Left kidney (tissue), 2 donors: ENCODE results near the gene CYP8B1. TPM values are rescaled to one million over a fixed set of nuclear protein-coding genes. Genes with fewer than 3 reads are reported as not detected.
"Not testable (repeated sequence)": the region's sequence is repeated elsewhere in the genome, so short reads cannot be mapped to it uniquely, and the experiment has no call there.

Experiments used
- DNase-seq: peaks from one replicate; pipeline ENCODE4 v3.0.0-alpha.2; 2013
- polyA plus RNA-seq: library from polyadenylated mRNA; unstranded; fragments of 120-200 nt; gene quantifications from one replicate; pipeline ENCODE4 v1.2.1, GENCODE V29; 2013; ENCODE audit not compliant: insufficient read length

Gene CYP8B1
- polyA plus RNA-seq, 1 donor: 1.3 TPM

DNA sequence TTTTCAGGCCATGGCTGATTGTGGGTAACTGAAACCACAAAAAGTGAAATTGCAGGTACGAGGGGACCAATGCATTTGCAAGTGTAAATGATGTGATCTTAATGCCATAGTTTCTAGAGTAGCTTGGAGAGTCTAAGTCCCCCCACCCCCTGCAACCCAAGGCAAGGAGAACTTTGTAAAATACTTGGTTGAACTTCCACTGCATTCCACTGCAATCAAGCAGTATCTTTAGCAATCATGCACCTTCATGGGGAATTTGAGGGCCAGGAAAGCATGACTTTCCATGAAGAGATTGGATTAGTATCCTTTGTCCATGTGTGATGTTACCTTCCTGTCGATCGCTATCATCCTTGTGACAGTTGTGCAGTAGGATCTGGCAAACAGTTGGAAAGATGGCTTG lies 11.4 kb upstream of the CYP8B1 start:
- DNase-seq: no peak

DNA sequence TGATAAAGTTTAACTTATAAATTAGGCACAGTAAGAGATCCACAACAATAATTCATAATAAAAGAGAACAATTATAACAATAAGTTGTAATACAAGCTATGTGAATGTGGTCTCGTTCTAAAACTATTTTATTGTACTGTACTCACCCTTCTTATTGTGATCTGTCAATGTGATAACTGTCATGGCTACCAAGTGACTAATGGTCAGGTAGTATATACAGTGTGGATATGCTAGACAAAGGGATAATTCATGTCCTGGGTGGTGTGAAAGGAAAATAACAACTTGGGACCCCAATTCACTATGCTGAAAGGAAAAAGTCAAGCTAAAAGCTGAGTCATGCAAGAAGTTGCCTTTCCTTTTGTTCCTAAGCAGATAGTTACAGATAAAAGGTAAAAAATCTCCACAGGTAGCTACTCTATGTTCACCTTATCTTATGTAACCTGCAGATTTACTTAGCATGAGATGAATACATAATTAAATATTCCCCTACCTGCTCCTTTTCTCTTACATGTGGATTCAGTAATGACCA lies 10.7 kb upstream of the CYP8B1 start:
- no peak for DNase-seq

DNA sequence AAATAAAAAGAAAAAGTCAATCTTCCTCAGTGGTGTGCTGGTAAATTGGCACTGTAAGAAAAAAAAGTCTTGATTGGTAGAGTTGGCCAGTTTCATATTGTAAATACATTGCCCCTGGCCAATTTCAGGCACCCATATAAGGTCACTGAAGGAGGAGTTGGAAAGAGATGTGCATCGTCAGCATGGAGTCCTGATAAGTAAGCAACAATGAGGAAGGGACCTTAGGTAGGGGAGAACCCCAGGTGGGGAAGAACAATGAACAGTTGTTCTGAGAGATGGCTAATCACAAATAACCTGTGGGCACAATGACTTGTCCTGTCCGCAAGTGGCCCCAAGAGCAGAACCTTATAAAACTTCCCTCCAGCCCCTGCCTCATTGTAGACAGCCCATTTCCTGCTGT lies 8.6 kb upstream of the CYP8B1 start:
- no peak for DNase-seq

DNA sequence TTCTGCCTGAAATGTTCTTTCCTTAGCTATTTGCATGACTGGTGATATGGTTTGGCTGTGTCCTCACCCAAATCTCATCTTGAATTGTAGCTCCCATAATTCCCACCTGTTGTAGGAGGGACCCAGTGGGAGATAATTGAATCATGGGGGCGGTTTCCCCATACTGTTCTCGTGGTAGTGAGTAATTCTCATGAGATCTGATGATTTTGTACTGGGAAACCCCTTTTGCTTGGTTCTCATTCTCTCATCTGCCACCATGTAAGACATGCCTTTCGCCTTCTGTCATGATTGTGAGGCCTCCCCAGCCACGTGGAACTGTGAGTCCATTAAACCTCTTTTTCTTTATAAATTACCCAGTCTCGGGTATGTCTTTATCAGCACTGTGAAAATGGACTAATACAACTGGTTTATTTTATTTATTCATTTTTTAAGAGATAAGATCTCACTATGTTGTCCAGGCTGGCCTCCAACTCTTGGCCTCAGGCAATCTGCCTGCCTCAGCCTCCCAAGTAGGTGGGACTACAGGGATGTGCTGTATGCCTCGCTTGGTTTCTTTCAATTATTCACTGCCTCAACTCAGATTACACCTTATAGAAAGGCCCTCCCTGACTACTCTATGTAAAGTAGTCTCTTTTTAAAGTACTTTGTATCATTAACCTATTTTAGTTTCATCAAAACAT lies 7.7 kb upstream of the CYP8B1 start:
- DNase-seq: not testable (repeated sequence)

DNA sequence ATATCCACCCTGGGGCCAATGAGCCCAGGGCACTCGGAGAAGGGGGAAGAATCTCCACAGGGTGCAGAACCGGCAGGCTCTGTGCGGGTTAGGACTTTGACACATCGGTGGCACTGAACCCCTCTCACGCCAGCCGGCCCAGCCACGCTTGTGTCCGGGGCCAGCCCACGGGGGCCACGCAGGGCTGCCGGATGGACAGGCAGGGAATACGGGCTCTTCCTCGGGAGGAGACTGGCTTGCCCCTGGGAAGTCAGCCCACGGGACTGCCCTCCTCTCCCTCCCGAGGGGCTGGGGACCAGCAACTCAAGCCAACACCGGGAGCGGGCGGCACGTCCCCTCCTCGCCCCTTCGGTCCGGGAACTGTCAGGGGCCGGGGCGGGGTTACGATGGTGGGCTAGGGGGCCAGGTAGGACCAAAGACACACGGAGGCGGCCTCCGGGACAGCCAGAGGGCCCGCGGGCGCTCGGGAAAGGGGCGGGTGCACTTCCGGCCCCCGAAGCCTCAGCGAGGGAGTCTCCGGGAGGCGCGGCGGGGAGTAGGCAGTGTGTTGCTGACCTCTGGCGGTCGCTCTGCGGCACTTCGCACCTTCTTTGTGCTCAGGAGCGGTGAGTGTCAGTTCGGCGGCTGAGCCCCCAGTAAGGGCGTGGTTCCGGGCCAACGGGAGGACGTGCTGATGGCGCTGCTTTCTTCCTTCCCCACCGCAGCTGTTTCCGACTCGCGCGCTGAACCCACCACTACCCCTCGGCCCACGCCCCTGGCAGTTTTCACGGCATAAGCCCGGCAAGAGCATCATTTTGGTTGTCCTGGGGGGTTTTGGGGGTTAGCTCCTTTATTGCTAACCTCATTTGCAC lies 5.1 kb upstream of the CYP8B1 start:
- peak; percentile 82 for DNase-seq

DNA sequence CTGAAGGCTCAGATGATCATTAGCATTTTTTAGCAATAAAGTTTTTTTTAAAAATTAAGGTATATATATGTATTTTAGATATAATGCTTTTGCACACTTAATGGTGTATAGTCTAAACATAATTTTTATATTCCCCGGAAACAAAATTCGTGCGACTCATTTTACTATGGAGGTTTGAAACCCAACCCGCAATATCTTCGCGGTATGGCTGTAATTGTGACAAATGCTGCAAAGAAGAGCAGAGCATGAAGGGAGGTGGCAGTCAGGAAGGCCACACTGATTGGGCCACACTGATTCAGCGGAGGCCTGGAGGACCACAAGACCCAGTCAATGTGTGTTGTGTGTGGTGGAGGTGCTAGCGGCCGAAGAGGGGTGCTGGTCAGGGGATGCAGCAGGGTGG lies 4.5 kb upstream of the CYP8B1 start:
- DNase-seq: no peak

DNA sequence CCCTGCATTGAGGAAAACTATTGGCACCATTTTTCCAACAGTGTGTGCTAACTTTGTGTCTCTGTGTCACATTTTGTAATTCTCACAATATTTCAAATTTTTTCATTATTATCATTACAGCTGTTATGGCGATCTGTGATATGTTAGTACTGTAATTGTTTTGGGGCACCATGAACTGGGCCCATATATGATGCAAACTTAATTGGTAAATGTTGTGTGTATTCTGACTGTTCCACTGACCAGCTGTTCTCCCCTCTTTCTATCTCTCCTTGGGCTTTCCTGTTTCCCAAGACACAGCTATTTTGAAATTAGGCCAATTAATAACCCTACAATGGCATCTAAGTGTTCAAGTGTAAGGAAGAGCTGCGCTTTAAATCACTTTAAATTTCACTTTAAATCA lies 2.2 kb upstream of the CYP8B1 start:
- no peak for DNase-seq

DNA sequence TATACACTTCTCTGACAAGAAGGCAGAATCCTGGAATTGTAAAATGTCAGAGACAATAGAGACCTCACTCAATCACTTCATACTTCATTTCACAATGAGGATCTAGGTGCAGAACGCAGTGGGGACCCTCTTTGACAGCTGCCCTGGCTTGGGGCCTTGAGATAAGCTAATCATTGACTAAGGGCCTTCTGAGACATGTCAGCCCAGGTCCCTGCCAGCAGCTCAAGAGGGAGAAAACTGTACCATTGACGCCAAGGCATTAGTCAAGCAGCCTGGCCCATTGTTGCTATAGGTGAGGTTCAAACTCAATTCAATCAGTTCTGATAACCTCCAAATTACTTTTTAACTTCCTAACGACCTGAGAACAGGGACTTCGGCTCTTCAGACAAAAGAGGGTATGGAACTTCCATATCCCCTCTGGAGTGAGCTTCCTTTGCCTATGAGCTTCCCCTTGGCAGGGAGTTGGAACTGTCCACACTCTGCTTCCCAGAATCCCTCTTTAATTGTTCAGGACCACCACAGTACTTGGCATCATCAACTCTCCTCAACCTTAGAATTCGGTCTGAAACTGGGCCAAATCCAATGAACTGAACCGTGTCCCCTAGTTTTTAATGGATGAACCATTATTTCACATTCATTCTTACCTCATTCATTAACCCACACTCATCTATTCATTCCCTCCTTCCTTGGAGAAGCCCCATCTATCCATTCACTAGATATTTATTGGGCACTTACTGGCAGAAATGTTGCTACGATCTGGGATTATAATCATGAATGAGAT lies 1.5 kb upstream of the CYP8B1 start:
- no peak for DNase-seq

DNA sequence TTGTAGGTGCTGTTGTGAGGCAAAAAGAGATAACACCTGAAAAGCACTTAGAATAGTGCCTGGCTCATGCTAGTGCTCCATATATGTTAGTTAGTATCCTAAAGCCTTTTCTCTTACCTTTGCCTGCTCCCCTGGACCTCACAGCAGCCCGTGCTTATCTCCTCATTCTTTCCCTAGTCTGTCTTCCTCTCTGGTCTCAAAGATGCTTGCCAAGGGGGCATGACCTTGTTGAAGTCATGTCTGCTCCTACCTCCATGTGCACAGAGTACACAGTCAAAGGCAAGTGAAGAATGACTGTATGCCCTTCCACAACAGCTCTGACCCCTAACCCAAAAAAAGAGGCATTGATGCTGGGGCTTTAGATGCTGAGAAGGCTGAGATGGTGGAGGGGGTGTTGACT lies 722 bp upstream of the CYP8B1 start:
- no peak for DNase-seq

DNA sequence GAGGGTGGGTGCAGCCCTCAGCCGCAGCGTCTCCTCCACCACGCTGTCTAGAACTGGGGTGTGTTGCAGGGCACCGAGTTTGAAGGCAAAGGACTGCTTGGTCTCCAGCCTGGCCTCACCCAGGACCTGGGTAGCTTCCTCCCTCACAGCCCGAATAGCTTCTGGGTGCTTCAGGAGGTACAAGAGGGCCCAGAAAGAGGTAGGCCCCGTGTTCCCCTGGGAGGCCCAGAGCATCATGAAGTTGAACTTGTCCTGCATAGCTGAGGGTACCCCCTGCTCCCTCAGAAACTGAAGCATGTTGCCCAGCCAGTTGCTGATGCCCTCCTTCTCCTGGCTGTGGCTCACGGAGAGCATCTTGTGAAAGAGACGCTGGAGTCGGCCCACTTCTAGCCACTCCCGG lies 930 bp downstream of the CYP8B1 start:
- no peak for DNase-seq

DNA sequence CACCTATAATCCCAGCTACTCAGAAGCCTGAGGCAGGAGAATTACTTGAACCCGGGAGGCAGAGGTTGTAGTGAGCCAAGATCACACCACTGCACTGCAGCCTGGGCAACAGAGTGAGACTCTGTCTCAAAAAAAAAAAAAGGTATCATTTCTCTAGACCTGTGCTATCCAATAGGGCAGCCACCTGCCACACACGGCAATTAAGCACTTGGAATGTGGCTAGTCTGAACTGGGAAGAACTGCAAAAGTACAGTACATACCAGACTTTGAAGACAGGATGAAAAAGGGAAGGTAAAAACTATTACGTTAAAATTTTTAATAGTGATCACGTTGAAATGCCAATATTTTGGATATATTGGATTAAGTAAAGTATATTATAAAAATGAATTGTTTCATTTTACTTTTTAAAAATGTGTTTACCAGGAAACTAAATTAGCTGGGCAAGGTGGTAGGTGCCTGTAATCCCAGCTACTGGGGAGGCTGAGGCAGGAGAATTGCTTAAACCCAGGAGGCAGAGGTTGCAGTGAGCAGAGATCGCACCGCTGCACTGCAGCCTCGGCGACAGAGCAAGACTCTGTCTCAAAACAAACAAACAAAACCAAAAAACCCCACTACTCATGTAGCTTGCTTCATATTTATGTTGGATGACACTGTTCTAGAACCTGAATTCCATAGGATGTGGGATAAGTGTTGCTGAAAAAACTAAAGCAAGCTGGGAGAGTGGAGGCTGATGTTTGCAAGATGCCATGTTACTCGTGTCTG lies 2.3 kb downstream of the CYP8B1 start:
- no peak for DNase-seq

DNA sequence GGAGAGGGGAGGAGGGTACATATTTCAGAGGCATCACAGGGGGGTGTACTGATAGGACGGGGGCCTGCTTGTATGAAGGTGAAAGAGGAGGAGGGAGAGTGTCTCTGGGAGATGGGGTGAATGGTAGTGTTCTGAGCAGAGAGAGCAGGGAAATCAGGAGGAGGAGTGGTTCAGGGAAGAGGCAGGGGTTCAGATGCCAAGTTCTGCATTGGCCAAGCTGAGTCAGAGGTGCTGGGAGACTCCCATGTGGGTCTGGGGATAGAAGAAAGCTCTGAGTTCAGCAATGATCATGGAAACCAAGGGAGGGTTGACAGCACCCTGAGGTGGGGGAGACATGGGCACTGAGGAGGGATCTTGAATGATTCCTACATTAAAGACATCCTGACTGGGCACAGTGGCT lies 3.0 kb downstream of the CYP8B1 start:
- no peak for DNase-seq

DNA sequence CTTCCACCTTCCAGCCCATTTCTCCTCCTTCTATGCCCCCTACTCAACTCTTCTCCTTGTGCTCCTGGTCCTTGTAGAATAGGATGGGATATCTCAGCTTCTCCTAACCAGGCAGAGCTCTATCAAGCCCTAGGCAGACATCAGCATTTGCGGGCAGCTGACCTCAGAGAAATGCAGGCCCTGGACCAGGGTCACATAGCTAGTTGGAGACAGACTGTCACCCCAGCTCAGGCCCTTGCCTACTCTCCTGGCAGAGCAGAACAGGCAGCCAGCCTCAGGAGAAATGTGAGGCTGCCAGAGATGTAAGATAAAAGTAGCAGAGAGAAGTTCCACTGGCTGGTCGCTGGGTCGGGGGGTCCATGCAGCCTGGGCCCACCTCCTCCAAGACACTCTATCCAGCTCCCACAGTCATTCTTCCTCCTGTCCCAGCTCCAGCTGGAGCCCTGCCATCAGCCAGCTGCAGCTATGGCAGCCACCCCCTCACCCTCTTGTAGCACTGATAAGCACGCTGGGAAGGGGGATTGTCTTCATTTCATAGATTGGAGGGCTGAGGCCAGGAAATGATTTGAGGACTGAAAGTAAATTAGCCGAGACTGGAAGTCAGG lies 4.0 kb downstream of the CYP8B1 start:
- DNase-seq: no peak

DNA sequence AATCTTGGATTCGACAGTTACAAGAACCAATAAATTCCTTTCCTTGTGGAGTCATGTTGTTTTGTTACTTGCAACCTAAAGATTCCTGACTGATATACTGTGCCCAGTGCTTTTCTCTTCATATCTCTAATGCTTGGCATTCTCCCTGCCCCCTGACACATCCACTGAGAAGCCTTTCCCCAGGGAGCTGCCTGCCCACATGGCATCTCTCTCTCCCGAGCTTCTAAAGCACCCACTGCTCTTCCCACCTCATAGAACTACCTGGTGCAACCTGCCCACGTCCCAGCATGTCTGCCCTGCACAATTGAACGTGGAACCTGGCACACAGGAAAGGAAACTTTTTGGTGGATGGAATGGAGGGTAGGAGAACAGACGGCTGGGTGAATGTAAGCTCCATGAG lies 6.8 kb downstream of the CYP8B1 start:
- DNase-seq: no peak

DNA sequence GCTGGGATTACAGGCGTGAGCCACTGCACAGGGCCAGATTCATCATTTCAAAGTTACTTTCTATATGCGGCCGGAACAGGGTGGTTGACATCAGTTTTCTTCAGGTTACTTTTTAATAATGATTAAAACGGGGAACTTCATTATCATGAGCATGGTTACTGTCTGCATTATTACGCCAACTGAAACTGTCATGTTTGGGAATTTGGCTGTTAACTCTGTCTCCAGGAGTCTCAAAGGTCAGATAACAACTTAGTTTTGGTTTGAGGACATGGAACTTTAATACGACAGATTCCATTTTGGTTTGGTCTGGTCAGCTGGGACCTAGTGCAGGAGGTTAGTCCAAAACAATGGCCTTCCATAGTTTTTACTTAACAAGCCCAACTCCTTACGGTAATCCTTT lies 8.5 kb downstream of the CYP8B1 start:
- DNase-seq: no peak

DNA sequence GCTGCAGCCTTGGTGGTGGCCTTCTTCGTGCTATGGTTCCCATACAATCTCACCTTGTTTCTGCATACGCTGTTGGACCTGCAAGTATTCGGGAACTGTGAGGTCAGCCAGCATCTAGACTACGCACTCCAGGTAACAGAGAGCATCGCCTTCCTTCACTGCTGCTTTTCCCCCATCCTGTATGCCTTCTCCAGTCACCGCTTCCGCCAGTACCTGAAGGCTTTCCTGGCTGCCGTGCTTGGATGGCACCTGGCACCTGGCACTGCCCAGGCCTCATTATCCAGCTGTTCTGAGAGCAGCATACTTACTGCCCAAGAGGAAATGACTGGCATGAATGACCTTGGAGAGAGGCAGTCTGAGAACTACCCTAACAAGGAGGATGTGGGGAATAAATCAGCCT lies 10.4 kb downstream of the CYP8B1 start:
- no peak for DNase-seq

DNA sequence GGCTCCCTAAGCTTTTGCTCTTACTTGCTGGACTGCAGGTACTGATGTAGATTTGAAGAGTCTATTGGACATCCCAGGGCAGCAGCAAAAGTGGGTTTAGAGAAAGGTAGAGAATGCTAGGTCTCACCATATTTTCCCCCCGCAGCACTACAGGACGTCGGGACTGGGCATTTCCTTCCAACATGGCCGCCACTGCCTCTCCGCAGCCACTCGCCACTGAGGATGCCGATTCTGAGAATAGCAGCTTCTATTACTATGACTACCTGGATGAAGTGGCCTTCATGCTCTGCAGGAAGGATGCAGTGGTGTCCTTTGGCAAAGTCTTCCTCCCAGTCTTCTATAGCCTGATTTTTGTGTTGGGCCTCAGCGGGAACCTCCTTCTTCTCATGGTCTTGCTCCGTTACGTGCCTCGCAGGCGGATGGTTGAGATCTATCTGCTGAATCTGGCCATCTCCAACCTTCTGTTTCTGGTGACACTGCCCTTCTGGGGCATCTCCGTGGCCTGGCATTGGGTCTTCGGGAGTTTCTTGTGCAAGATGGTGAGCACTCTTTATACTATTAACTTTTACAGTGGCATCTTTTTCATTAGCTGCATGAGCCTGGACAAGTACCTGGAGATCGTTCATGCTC lies 11.2 kb downstream of the CYP8B1 start:
- DNase-seq: no peak

DNA sequence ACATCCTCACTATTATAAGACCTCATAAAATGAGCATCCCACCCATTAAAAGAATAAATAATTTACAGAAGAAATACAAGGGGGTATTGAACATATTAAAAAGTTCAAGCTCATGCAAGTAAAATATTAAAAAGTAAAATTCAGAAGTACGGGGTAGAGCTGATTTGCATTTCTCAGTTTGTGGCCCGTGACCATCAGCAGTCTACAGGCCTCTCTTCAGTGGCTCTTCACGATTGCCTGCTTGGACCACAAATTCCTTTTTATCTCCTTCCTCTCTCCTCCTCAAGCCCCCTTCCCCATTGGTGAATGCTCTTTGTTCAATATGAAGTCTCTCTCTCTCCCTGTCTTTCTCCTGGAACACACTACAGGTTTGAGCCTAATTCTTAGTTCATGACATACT lies 19.1 kb downstream of the CYP8B1 start:
- no peak for DNase-seq

DNA sequence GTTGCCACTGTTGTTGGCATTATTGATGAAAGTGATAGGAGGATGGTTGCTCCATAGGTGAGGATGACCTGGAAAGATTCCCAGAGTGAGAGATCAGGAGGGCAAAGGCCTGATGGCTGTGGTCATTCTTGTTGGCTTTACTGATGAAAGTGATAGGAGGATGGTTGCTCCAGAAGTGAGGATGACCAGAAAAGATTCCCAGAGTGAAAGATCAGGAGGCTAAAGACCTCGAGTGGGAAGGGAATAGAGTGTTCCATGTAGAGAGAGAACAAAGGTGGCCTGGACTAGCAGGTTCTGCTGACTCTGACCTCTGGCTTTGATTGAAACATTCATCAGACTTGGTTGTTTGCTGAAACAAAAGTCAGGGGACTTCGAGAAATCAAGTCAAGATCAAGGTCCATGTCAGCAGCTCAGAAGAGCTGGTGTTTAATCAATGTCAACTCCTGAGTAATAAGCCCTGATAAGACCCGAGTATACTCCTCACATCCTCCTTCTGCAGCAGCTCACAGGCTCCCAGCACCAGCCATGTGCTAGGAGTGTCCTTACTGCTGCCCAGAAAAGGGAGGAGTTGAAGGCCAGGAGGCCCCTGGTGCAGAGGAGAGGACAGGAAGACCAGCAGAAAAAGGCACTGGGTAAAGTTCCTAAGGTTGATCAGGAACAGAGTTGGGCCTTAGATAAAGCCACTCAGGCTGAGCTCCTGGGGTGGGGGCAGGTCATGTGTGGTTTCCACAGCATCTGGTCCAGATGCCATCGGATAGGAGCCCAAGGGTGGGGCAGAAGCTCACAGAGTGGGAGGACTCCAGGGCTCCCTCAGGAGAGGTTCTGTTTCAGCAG lies 19.9 kb downstream of the CYP8B1 start:
- DNase-seq: no peak

DNA sequence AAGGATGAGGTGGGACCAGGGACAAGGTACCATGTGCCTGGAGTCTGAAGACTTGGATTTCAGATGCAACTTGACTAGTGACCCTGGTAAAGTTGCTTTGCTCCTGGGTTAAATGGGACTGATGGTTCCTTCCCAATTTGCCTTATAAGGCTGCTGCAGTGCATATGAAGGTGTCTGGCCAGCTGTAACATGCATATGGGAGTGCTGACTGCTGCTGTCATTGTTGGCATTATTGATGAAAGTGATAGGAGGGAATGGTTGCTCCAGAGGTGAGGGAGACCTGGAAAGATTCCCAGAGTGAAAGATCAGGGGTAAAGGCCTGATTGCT lies 20.5 kb downstream of the CYP8B1 start:
- no peak for DNase-seq
